A549 treated with AZD9567 at 1 μM for 4 hours (cell line): ENCODE results near the gene SAP25. TPM values are rescaled to one million over a fixed set of nuclear protein-coding genes. Genes with fewer than 3 reads are reported as not detected.

Experiments
- total RNA-seq: library from RNA; stranded (reverse); fragments of 200-300 nt; extraction: Qiagen RNA extraction; gene quantifications from 5 replicates; pipeline ENCODE4 v1.2.3, GENCODE V29; 2022; ENCODE audit not compliant: insufficient read depth

Gene SAP25
- 0.49 to 1.4 TPM (median 0.65 TPM) in 4 of 5 replicates, not detected in the other for total RNA-seq

DNA sequence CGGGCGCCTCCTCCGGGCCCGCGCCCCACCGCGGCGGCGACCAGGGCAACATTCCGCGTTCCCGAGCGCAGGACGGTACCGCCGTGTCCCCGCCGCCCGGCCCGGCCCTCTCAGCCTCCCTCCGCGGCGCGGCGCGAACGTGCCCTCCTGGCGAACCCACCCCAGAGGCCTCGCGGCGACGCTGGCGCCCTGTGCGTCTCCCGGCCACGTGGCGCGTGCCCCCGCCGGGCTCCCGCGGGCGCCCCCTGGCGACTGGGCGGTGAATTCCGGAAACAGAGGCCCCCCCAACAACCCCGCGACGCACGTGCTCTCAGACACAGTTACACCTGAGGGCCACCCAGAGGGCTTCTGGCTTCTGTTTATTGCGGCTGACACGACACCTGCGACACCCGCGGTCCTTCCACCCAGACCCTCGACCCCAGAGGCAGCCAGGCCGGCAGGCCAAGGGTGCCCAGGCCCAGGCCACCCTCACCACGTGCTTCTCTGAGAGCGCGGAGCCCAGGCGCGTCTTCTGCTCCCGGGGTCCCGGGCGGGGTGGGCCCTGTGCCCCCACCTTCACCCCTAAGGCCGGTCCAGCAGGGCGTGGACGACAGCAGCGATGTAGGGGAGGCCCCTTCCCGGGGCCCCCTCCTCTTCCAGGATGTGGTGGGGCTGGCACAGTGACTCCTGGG, at the start of gene SAP25:
Gene SAP25 (minus strand): TSS at position 210 of the 671 bp plus-strand sequence. CDS start 158 bp downstream, at position 52.

DNA sequence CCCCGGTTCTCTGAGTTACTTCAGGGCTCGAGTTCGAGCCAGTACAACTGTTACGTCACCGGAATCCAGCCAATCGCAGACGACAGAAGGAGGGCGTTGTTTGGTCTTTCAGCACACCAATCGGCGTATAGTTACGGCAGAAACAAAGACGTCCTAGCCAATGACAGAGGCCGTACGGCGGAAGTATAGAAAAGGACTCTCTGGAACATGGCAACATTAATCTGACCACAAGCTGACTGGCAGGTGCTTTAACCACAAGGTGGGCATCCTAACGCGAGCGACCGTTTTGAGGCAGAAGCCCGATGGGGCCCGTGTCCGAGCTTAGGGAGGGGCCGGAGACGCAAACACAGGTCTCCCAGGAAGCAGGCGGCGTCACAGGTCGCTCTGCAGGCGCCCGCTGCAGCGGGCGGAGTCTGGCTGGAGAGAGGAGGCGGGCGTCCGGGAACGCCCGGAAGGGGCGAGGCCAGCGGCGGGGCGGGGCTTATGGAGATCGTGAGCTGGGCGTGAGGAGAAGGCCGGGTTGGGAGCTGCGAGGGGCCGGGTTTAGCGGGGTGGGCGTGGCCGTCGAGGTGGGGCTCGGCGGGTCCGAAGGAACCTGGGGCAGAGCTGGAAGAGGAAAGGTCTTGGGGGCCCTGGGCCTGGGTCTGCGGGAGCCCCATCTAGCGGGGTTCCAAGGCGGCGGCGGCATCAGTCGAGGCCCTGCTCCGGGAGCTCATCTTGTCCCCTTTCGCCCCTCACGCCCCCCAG, 38.5 kb upstream of the SAP25 start, which contains the start of gene MOSPD3:
Gene MOSPD3 (plus strand): TSS at position 558 of the 747 bp plus-strand sequence. CDS start 252 bp downstream, outside the sequence.

DNA sequence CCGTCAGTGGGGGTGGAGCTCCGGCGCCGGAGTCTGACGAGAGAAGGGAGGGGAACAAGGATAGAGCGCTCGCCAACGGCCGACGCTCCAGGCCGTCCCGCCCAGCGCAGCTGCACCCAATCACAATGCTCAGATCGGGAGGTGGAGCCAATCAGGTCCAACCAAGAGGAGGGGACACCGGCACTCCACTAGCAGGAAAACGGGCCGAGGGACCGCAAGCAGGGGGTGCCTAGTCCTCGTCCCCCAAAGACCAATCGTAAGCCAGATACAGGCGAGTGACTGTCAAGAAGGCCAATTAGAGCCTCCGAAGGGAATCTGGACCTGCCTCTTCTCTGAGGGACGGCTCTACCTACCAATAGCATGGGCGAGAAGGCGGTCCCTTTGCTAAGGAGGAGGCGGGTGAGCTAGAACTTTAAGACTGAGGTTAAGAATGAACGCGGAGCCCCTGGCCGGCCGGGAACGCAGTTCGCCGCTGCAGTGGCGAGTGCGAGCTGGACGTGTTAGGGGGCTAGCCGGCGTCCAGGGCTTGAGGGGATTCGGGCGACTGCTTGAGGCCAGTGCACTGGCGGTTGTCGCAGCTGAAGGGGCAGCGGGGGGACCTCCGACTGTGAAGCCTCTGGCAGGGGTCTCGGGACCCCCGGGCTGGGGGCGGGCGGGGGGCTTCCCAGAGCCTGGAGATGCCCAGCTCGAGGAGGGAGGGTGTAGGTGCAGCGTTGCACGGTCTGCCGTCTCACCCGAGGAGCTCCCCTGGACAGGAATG, 12.7 kb upstream of the SAP25 start, which contains the start of gene FBXO24:
Gene FBXO24 (plus strand): TSS at position 63 of the 760 bp plus-strand sequence. CDS start 298 bp downstream, at position 361.

DNA sequence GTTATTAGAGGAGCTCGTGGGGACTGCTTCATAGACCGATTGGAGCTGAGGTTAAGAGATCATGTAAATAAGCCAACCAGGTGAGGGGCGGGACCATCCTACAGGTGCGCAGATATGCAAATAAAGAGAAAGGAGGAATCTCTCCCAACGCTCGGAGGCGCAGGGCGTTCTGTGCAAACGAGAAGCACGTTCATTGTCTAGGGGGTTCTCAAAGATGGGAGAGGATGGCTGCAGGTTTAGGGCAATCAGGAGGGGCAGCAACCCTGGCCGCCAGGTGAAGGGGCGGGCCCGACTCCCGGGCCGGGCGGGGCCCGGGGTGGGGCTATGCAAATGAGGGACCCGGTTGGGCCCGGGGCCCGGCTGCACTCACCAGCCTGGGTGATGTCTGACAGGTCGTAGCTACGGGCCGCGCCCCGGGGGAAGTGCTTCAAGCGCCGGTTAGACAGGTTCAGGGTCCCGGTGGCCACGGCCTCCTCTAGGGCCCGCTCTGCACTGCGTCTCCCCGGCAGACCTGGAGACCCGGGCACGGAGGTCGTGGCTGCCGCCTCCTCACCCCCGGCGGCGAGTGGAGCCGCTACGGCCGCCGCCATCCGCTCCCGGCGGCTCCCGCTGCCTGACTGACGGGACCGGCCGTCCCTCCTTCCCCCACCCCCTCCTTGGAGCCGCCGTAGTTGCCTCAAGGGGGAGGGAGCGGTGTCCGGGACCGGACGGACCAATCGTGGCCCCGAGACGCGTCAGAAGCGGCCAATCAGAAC, 12.0 kb upstream of the SAP25 start, which contains the start of gene LRCH4:
Gene LRCH4 (minus strand): TSS at position 619 of the 755 bp plus-strand sequence. CDS start 29 bp downstream, at position 590.

DNA sequence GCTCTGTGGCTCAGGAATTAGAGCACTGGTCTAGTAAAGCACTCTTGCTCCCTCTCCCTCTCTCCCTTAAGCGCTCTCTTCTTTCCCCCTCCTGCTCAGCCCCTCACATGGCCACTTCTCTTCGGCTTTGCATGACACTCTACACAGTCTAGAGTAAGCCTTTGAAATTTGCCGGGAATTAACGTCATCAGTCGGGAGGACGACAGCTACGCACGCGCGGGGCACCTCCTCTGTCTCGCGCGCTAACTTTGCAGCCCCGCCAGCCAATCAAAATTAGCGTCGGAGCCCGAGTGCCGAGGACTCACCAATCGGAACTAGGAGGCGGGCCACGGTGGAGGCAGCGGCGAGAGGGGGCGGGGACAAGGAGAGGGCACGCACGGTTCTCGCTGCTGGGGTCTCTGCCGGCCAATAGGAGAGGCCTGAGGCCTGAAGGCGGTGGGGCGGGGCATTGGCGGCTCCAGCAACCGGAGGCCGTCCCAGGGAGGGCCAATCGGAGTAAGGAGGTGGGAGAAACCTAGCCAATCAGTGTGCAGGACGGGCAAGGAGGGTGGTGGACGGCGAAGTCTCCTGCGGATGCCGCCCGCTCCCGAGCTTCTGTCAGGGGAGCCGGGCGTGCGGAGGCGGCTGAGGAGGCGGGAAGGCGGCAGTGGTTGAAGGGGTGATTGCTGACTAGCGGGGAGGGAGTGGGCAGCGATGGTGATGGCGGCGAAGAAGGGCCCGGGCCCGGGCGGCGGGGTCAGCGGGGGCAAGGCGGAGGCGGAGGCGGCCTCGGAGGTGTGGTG, 34.9 kb downstream of the SAP25 start, which contains the start of gene AGFG2:
Gene AGFG2 (plus strand): TSS at position 550 of the 782 bp plus-strand sequence. CDS start 144 bp downstream, at position 694.

Other genes starting within 250 kb of the SAP25 start
- gene PILRB, start 215.8 kb downstream of the SAP25 start, total RNA-seq = 14.7 to 39.2 TPM (median 38.3 TPM) in 5 replicates
- gene PILRA, start 200.4 kb downstream of the SAP25 start, total RNA-seq = 5.5 to 7.7 TPM (median 5.7 TPM) in 5 replicates
- 1.4 to 1.7 TPM (median 1.6 TPM) in 5 replicates for gene ZCWPW1, start 145.2 kb downstream of the SAP25 start, total RNA-seq
- gene MEPCE, start 144.1 kb downstream of the SAP25 start, total RNA-seq = 39.0 to 53.8 TPM (median 48.9 TPM) in 5 replicates
- gene PPP1R35, start 137.4 kb downstream of the SAP25 start, total RNA-seq = 31.2 to 50.6 TPM (median 47.8 TPM) in 5 replicates
- gene SPACDR, start 109.6 kb downstream of the SAP25 start, total RNA-seq = 0.71 to 1.2 TPM (median 0.93 TPM) in 4 of 5 replicates, not detected in the other
- gene TSC22D4, start 94.7 kb downstream of the SAP25 start, total RNA-seq = 42.3 to 56.2 TPM (median 51.1 TPM) in 5 replicates
- gene NYAP1, start 90.0 kb downstream of the SAP25 start, total RNA-seq = 2.1 to 5.0 TPM (median 4.3 TPM) in 5 replicates
- 25.0 to 40.8 TPM (median 33.2 TPM) in 5 replicates for gene AGFG2, start 34.7 kb downstream of the SAP25 start, total RNA-seq
- gene LRCH4, start 12.2 kb upstream of the SAP25 start, total RNA-seq = 17.9 to 21.8 TPM (median 21.5 TPM) in 5 replicates
- gene FBXO24, start 12.4 kb upstream of the SAP25 start, total RNA-seq = 0.07 to 0.31 TPM (median 0.19 TPM) in 4 of 5 replicates, not detected in the other
- 4.6 to 9.7 TPM (median 8.6 TPM) in 5 replicates for gene PCOLCE, start 28.5 kb upstream of the SAP25 start, total RNA-seq
- 14.6 to 21.1 TPM (median 20.3 TPM) in 5 replicates for gene MOSPD3, start 38.6 kb upstream of the SAP25 start, total RNA-seq
- gene TFR2, start 67.7 kb upstream of the SAP25 start, total RNA-seq = 1.7 to 2.5 TPM (median 2.4 TPM) in 5 replicates
- not detected in 5 replicates for gene ACTL6B, start 82.5 kb upstream of the SAP25 start, total RNA-seq
- 187 to 267 TPM (median 253 TPM) in 5 replicates for gene GNB2, start 99.8 kb upstream of the SAP25 start, total RNA-seq
- 12.9 to 23.2 TPM (median 21.9 TPM) in 5 replicates for gene GIGYF1, start 120.3 kb upstream of the SAP25 start, total RNA-seq
- 73.7 to 97.1 TPM (median 93.6 TPM) in 5 replicates for gene POP7, start 132.2 kb upstream of the SAP25 start, total RNA-seq
- gene EPO, start 146.6 kb upstream of the SAP25 start, total RNA-seq = 0.08 TPM in 1 of 5 replicates, not detected in the others
- not detected in 5 replicates for gene ZAN, start 159.7 kb upstream of the SAP25 start, total RNA-seq